ENCODE results near the gene RALGPS1.

DNA sequence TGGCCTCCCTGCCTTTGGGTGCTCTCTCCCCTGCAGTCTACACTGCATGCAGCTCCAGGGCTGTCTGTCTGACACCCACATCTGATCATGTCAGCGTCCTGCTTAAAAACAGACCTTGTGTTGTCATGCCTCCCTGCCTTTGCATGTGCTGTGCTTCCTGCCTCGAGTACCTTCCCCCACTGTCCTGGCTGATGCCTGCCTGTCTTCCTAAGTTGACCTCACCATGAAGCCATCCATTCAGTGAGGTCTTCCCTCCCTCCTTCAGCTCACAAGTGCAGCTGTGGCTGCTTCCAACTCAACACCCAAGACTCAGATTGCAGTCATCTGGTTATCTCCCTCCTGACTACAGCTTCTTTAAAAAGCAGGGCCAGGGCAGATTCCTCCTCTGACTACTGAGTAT, 202.4 kb downstream of the RALGPS1 start:
- TF ChIP-seq, protein P1, sequence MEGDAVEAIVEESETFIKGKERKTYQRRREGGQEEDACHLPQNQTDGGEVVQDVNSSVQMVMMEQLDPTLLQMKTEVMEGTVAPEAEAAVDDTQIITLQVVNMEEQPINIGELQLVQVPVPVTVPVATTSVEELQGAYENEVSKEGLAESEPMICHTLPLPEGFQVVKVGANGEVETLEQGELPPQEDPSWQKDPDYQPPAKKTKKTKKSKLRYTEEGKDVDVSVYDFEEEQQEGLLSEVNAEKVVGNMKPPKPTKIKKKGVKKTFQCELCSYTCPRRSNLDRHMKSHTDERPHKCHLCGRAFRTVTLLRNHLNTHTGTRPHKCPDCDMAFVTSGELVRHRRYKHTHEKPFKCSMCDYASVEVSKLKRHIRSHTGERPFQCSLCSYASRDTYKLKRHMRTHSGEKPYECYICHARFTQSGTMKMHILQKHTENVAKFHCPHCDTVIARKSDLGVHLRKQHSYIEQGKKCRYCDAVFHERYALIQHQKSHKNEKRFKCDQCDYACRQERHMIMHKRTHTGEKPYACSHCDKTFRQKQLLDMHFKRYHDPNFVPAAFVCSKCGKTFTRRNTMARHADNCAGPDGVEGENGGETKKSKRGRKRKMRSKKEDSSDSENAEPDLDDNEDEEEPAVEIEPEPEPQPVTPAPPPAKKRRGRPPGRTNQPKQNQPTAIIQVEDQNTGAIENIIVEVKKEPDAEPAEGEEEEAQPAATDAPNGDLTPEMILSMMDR (IDR thresholded peaks at IDR 0.05): no peak
- TF ChIP-seq POLR2AphosphoS5 (IDR thresholded peaks at IDR 0.05; ENCODE audit: insufficient read depth in 1 of 2, low read depth in 1 of 2) (no peak), POLR2A (IDR thresholded peaks at IDR 0.05) (no peak)

Measured in vagina (tissue), 2 donors.